GM19238 (cell line): ENCODE measurements around the gene TSPAN9.
A peak's percentile ranks its signal among the peaks of the same experiment; 100 is the strongest.

Experiments used
- DNase-seq: peaks from one replicate; pipeline ENCODE4 v3.0.0; 2011; ENCODE audit warnings: low spot score; ENCODE audit not compliant: insufficient read length

Gene TSPAN9

GRCh38 chr12:3076730-3077571 is at the start of gene TSPAN9:
TSPAN9 (plus strand) TSS chr12:3077379; CDS start chr12:3201194, 123,815 bp downstream.
- peak; percentile 73 for DNase-seq

GRCh38 chr12:3028108-3028507 is 49.1 kb upstream of the TSPAN9 start:
- DNase-seq: no peak

- DNase-seq: no peak
These were observed 46.3 kb upstream of the TSPAN9 start for GRCh38 chr12:3030821-3031429.

GRCh38 chr12:3032161-3032560 is 45.0 kb upstream of the TSPAN9 start:
- no peak for DNase-seq

GRCh38 chr12:3032770-3033538 is 44.2 kb upstream of the TSPAN9 start:
- DNase-seq: no peak

GRCh38 chr12:3033539-3033867 is 43.7 kb upstream of the TSPAN9 start:
- no peak for DNase-seq

- peak; percentile 60 for DNase-seq
These were observed 43.0 kb upstream of the TSPAN9 start for GRCh38 chr12:3034067-3034750.

GRCh38 chr12:3035171-3035570 is 42.0 kb upstream of the TSPAN9 start:
- DNase-seq: no peak

GRCh38 chr12:3035815-3036702 is 41.1 kb upstream of the TSPAN9 start:
- no peak for DNase-seq

- DNase-seq: no peak
These were observed 40.1 kb upstream of the TSPAN9 start for GRCh38 chr12:3036901-3037600.

- no peak for DNase-seq
These were observed 39.0 kb upstream of the TSPAN9 start for GRCh38 chr12:3038166-3038565.

- no peak for DNase-seq
These were observed 38.2 kb upstream of the TSPAN9 start for GRCh38 chr12:3038926-3039510.

GRCh38 chr12:3040026-3040656 is 37.0 kb upstream of the TSPAN9 start:
- DNase-seq: no peak

GRCh38 chr12:3040663-3041544 is 36.3 kb upstream of the TSPAN9 start:
- DNase-seq: no peak

- peak; percentile 77 for DNase-seq
These were observed 35.5 kb upstream of the TSPAN9 start for GRCh38 chr12:3041558-3042164.

GRCh38 chr12:3042394-3042793 is 34.8 kb upstream of the TSPAN9 start:
- no peak for DNase-seq

- DNase-seq: no peak
These were observed 34.4 kb upstream of the TSPAN9 start for GRCh38 chr12:3042826-3043225.

- DNase-seq: no peak
These were observed 33.8 kb upstream of the TSPAN9 start for GRCh38 chr12:3043406-3043805.
